ENCODE data around the gene PRSS27. TPM values are rescaled to one million over a fixed set of nuclear protein-coding genes. Genes with fewer than 3 reads are reported as not detected.
A peak's percentile ranks its signal among the peaks of the same experiment; 100 is the strongest.

The PRSS27 gene
- polyA plus RNA-seq, 2 donors = 500 to 620 TPM

DNA sequence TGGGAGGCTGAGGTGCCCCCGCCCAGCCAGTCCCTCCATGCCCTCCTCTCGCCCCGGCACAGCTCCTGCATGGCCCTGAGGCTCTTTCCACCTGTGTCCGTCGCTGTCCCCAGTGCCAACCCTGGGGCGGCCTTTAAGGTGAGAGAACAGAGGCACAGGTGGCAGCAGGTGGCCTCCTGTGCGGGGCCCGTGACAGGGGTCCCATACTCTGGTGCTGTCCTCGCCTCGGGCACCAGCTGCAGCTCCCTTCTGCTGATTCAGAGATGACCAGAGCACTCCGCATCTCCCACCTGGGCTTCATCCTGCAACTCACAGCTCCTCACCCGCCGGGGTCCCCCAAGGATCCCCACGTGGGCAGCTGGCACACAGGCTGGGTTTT, 8.0 kb downstream of the PRSS27 start:
- H3K4me3 ChIP-seq (ENCODE audit: low read depth in 1 of 2, low read length in 2 of 2) = no peak overlapping the region
- 71 to 73% methylated on average over 12 to 14 of the region's 14 CpGs for WGBS, 2 donors
- no peaks in the 10 kb centered on the region for H3K27me3 ChIP-seq (ENCODE audit: control insufficient read depth in 1 of 2, insufficient read depth in 2 of 2, low read length in 2 of 2)
- peaks cover 0 to 29% of the 10 kb centered on the region in 2 donors for H3K36me3 ChIP-seq (ENCODE audit: control insufficient read depth in 2 of 2, insufficient read depth in 2 of 2, low read length in 1 of 2)
- H3K27ac ChIP-seq (ENCODE audit: low read depth in 2 of 2, low read length in 1 of 2) = peak overlapping the region in 1 of 2 donors; percentile 51
- H3K9me3 ChIP-seq (ENCODE audit: control insufficient read depth in 2 of 2, insufficient read depth in 1 of 2, low read depth in 1 of 2, low read length in 1 of 2) = no peaks in the 10 kb centered on the region
- H3K4me1 ChIP-seq (ENCODE audit: control insufficient read depth in 2 of 2, insufficient read depth in 2 of 2, low read length in 1 of 2) = peaks cover 0 to 15% of the 10 kb centered on the region in 2 donors

DNA sequence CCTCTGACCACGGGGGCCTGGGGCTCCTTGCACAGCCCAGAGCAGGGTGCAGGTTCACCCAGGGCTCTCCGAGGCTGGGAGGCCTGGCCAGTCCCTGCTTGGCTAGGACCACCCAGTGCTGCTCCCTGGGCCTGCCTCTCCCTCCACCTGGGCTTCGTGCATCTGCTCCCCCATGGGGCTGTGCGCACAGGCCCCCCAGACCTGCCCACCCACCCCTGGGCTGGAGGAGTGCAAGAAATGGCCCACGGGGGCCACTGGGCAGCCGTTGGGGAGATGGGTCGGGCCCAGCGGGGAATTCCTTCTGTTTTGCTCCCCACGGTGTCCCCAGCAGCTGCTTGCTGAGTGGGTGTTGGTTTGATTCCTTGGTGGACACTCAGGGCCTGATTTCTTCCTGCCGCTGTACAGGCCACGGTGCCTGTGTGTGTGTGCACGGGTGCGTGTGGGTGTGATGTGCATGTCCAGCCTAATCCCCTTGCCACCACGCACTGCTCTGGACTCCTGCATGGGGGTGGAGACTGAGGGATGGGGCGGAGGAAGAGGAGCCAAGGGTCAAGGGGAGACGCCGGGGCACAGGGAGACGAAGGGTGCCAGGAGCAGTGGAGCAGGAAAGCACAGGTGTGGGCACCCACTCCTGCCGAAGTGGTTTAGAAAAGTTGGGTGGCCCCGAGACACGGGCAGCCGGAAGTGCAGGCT, 8.5 kb downstream of the PRSS27 start:
- 55 to 57% methylated on average over 18 to 22 of the region's 22 CpGs for WGBS, 2 donors
- Histone ChIP-seq H3K4me1 (ENCODE audit: control insufficient read depth in 2 of 2, insufficient read depth in 2 of 2, low read length in 1 of 2) (peaks cover 0 to 15% of the 10 kb centered on the region in 2 donors), H3K4me3 (ENCODE audit: low read depth in 1 of 2, low read length in 2 of 2) (no peak overlapping the region), H3K27me3 (ENCODE audit: control insufficient read depth in 1 of 2, insufficient read depth in 2 of 2, low read length in 2 of 2) (no peaks in the 10 kb centered on the region), H3K9me3 (ENCODE audit: control insufficient read depth in 2 of 2, insufficient read depth in 1 of 2, low read depth in 1 of 2, low read length in 1 of 2) (no peaks in the 10 kb centered on the region), H3K27ac (ENCODE audit: low read depth in 2 of 2, low read length in 1 of 2) (peak overlapping the region in 1 of 2 donors; percentile 59), H3K36me3 (ENCODE audit: control insufficient read depth in 2 of 2, insufficient read depth in 2 of 2, low read length in 1 of 2) (peaks cover 0 to 29% of the 10 kb centered on the region in 2 donors)

DNA sequence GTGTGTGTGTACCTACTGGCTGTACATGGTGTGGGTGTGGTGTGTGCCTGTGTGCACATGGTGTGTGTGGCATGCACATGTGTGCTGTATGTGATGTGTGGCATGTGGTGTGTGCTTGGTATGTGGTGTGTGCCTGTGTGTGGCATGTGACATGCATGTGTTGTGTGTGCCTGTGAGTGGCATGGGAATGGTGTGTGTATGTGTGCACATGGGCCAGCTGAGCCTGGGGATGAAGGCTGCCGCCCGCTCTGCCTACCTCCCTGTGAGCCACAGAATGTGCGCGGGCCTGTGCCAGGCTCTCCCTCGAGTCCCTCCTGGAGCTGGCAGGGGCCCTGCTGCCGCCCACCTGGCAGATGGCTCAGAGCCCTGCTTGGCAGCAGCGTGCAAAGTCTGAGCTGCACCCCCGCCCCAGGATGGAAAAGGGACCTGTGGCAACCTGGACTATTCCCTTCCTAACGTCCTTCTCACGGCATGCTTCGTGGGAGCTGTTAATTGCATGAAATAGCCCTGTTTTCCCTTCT, 9.3 kb downstream of the PRSS27 start:
- H3K27me3 ChIP-seq (ENCODE audit: control insufficient read depth in 1 of 2, insufficient read depth in 2 of 2, low read length in 2 of 2) = no peaks in the 10 kb centered on the region
- H3K4me1 ChIP-seq (ENCODE audit: control insufficient read depth in 2 of 2, insufficient read depth in 2 of 2, low read length in 1 of 2) = peaks cover 0 to 15% of the 10 kb centered on the region in 2 donors
- H3K36me3 ChIP-seq (ENCODE audit: control insufficient read depth in 2 of 2, insufficient read depth in 2 of 2, low read length in 1 of 2) = peaks cover 0 to 27% of the 10 kb centered on the region in 2 donors
- no peak overlapping the region for H3K4me3 ChIP-seq (ENCODE audit: low read depth in 1 of 2, low read length in 2 of 2)
- peak overlapping the region in 1 of 2 donors; percentile 59 for H3K27ac ChIP-seq (ENCODE audit: low read depth in 2 of 2, low read length in 1 of 2)
- WGBS, 2 donors = 41 to 54% methylated on average over 11 of the region's 11 CpGs
- no peaks in the 10 kb centered on the region for H3K9me3 ChIP-seq (ENCODE audit: control insufficient read depth in 2 of 2, insufficient read depth in 1 of 2, low read depth in 1 of 2, low read length in 1 of 2)

DNA sequence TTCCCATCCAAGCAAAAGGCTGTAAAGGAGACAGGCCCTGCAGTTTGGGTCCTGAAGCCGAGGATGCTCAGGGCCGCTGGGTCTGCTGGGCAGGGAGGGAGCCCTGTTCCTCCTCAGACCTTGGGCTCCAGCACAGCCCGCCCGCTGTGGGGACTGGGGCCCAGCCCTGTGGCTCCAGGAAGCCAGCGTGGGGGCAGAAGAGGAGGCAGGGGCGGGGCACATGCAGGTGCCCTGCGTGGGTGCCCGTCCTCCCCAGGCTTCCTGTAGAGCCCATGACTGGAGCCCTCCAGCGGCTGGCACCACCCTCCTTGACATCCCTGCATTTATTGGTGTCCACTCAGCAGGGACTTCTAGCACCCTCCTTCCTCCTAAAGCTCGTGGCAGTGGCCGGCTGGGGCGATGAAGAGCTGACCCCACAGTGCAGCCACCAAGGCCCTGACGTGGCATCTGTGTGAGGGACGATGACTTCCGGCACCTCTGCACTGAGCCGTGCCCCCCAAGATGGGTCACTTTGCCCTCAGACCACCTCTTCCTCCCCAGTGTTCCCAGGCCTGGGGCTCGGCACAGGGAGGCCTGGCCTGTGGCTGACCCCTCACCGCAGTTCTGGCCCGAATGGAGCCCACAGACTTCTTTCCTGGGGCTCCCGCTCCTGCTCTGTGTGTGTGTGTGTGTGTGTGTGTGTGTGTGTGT, 9.9 kb downstream of the PRSS27 start:
- Histone ChIP-seq H3K4me1 (ENCODE audit: control insufficient read depth in 2 of 2, insufficient read depth in 2 of 2, low read length in 1 of 2) (peaks cover 0 to 10% of the 10 kb centered on the region in 2 donors), H3K36me3 (ENCODE audit: control insufficient read depth in 2 of 2, insufficient read depth in 2 of 2, low read length in 1 of 2) (peaks cover 0 to 33% of the 10 kb centered on the region in 2 donors), H3K9me3 (ENCODE audit: control insufficient read depth in 2 of 2, insufficient read depth in 1 of 2, low read depth in 1 of 2, low read length in 1 of 2) (no peaks in the 10 kb centered on the region), H3K27ac (ENCODE audit: low read depth in 2 of 2, low read length in 1 of 2) (peak overlapping the region in 1 of 2 donors; percentile 37), H3K27me3 (ENCODE audit: control insufficient read depth in 1 of 2, insufficient read depth in 2 of 2, low read length in 2 of 2) (no peaks in the 10 kb centered on the region), H3K4me3 (ENCODE audit: low read depth in 1 of 2, low read length in 2 of 2) (no peak overlapping the region)
- 77 to 81% methylated on average over 17 to 20 of the region's 20 CpGs for WGBS, 2 donors

DNA sequence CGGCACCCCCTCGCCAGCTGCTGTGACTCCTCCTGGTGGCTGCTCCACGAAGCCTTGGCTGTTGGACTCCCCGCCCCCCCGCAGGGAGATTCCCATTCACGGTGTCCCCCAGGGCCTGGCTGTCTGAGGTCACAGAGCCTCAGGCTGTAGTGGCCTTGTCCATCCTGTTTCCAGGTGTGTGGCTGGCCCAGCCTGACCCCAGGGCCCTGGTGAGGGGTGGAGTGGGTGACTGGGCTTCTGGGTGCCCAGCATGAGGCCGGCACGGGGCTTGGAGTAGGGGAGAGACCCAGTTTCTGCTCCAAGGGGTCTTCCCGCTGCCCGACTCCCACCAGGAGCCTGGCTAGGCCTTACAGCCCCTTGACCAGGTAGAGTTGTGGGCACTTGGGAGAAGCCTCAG, 10.4 kb downstream of the PRSS27 start:
- Histone ChIP-seq H3K4me3 (ENCODE audit: low read depth in 1 of 2, low read length in 2 of 2) (no peak overlapping the region), H3K4me1 (ENCODE audit: control insufficient read depth in 2 of 2, insufficient read depth in 2 of 2, low read length in 1 of 2) (peaks cover 0 to 10% of the 10 kb centered on the region in 2 donors), H3K9me3 (ENCODE audit: control insufficient read depth in 2 of 2, insufficient read depth in 1 of 2, low read depth in 1 of 2, low read length in 1 of 2) (no peaks in the 10 kb centered on the region), H3K27me3 (ENCODE audit: control insufficient read depth in 1 of 2, insufficient read depth in 2 of 2, low read length in 2 of 2) (no peaks in the 10 kb centered on the region), H3K27ac (ENCODE audit: low read depth in 2 of 2, low read length in 1 of 2) (peak overlapping the region in 1 of 2 donors; percentile 23), H3K36me3 (ENCODE audit: control insufficient read depth in 2 of 2, insufficient read depth in 2 of 2, low read length in 1 of 2) (peaks cover 0 to 38% of the 10 kb centered on the region in 2 donors)
- WGBS, 2 donors = 91 to 94% methylated on average over 10 of the region's 10 CpGs

DNA sequence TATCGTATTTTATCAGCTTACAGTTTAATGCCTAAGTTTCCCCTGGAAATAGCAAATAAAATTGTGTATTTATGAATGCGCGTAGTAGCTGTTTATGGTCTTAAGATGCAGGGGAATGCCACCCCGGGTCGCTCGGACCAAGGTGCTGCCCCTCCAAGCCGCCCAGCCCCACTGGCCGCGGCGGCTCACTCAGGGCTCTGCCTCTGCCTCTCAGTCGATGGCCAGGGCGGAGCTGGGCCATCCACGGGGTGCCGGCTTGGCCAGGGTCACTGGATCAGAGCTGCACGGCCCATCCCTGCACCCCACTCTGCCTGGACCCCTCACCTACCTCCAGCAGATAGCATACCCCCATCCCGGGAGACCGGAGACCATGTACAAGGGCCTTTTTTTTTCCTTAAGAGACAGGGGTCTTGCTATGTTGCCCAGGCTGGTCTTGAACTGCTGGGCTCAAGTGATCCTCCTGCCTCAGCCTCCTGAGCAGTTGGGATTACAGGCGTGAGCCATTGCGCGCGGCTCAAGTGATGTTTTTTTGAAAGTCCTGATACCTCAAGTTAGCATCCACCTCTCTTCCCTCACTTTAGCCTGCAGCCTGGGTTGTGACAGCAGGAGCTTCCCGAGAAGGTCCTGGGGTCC, 11.0 kb downstream of the PRSS27 start:
- H3K36me3 ChIP-seq (ENCODE audit: control insufficient read depth in 2 of 2, insufficient read depth in 2 of 2, low read length in 1 of 2) = peaks cover 0 to 39% of the 10 kb centered on the region in 2 donors

DNA sequence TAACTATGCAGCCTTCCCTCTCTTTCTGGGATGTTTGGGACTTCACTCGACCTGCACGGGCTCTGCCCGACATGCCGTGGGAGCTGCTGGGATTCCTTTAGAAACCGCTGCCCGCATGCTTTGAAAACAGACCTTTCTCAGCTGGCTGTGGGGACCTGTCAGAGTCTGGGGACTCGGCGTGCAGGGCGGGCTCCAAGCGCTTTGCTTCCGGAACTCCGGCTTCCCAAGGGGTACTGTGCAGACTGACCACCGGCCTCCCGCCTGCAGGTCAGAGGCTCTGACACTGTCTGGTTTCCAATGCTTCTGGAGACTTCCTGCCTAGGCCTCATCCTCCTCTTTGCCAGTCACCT, 11.8 kb downstream of the PRSS27 start:
- no peak overlapping the region for H3K27ac ChIP-seq (ENCODE audit: low read depth in 2 of 2, low read length in 1 of 2)
- no peaks in the 10 kb centered on the region for H3K27me3 ChIP-seq (ENCODE audit: control insufficient read depth in 1 of 2, insufficient read depth in 2 of 2, low read length in 2 of 2)
- H3K36me3 ChIP-seq (ENCODE audit: control insufficient read depth in 2 of 2, insufficient read depth in 2 of 2, low read length in 1 of 2) = peaks cover 0 to 43% of the 10 kb centered on the region in 2 donors
- peaks cover 0 to 3% of the 10 kb centered on the region in 2 donors for H3K4me1 ChIP-seq (ENCODE audit: control insufficient read depth in 2 of 2, insufficient read depth in 2 of 2, low read length in 1 of 2)
- WGBS, 2 donors = 92 to 96% methylated on average over 14 of the region's 14 CpGs
- no peaks in the 10 kb centered on the region for H3K9me3 ChIP-seq (ENCODE audit: control insufficient read depth in 2 of 2, insufficient read depth in 1 of 2, low read depth in 1 of 2, low read length in 1 of 2)
- H3K4me3 ChIP-seq (ENCODE audit: low read depth in 1 of 2, low read length in 2 of 2) = no peak overlapping the region

More for the DNA sequence above, 11.0 kb downstream of the PRSS27 start:
- H3K27ac ChIP-seq (ENCODE audit: low read depth in 2 of 2, low read length in 1 of 2) = no peak overlapping the region
- no peak overlapping the region for H3K4me3 ChIP-seq (ENCODE audit: low read depth in 1 of 2, low read length in 2 of 2)
- H3K4me1 ChIP-seq (ENCODE audit: control insufficient read depth in 2 of 2, insufficient read depth in 2 of 2, low read length in 1 of 2) = peaks cover 0 to 8% of the 10 kb centered on the region in 2 donors
- 96% methylated on average over 22 of the region's 22 CpGs for WGBS, 2 donors
- H3K27me3 ChIP-seq (ENCODE audit: control insufficient read depth in 1 of 2, insufficient read depth in 2 of 2, low read length in 2 of 2) = no peaks in the 10 kb centered on the region
- no peaks in the 10 kb centered on the region for H3K9me3 ChIP-seq (ENCODE audit: control insufficient read depth in 2 of 2, insufficient read depth in 1 of 2, low read depth in 1 of 2, low read length in 1 of 2)

DNA sequence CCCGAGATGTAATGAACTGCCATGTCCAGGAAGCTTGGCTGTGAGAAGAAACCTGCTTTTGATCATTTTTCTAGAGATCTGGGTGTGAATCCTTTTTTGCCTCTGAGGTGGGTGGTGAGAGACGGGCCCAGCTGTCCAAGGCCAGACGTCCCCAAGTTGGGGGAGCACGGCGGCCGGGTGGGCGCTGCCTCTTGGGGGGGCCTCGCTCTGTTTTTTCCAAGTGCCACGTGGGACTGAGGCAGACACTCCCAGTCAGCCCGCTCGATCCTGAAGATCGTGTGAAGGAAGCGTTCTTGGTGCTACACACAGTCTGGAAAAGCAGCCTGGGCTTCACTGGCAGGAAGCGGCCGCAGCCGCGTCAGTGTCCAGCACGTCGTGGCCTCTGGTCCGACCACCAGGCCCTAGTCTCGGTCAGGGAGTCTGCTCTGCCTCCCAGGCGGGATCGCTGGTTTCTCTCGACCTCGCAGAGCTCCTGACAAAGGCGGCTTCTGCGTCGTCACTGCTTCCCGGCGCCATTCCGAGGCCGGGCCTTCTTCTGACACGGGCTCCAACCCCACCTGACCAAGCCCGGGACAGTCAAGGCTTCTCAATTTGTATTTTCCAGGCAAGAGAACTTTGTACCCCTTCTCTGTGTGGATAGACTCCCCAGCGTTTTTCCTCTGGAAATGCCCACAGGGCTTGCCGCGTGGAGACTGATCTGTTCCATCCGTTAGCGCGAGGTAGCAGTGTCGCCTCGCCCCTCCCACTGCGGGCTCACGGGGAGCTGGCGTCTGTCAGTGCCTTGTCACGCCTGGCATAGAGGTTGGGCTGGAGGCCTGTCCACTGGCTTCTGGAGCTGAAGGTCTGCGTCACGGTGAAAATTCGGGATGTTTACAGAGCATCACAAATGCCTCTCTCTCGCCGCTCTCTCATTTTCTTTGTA, 12.4 kb downstream of the PRSS27 start:
- Histone ChIP-seq H3K4me1 (ENCODE audit: control insufficient read depth in 2 of 2, insufficient read depth in 2 of 2, low read length in 1 of 2) (peaks cover 0 to 3% of the 10 kb centered on the region in 2 donors), H3K9me3 (ENCODE audit: control insufficient read depth in 2 of 2, insufficient read depth in 1 of 2, low read depth in 1 of 2, low read length in 1 of 2) (no peaks in the 10 kb centered on the region), H3K36me3 (ENCODE audit: control insufficient read depth in 2 of 2, insufficient read depth in 2 of 2, low read length in 1 of 2) (peaks cover 0 to 50% of the 10 kb centered on the region in 2 donors), H3K27ac (ENCODE audit: low read depth in 2 of 2, low read length in 1 of 2) (no peak overlapping the region), H3K27me3 (ENCODE audit: control insufficient read depth in 1 of 2, insufficient read depth in 2 of 2, low read length in 2 of 2) (no peaks in the 10 kb centered on the region), H3K4me3 (ENCODE audit: low read depth in 1 of 2, low read length in 2 of 2) (no peak overlapping the region)
- 91 to 92% methylated on average over 51 of the region's 51 CpGs for WGBS, 2 donors
